ENCODE results near the gene TRIM42.

GRCh38 chr3:140686128-140686527, 8.3 kb downstream of the TRIM42 start:
- TF ChIP-seq GABPA (IDR thresholded peaks at IDR 0.05; ENCODE audit: low read depth) (no peak), CTCF (IDR thresholded peaks at IDR 0.05; ENCODE audit: insufficient read depth, low read length) (no peak), REST (IDR thresholded peaks at IDR 0.05; ENCODE audit: insufficient replicate concordance, low read depth) (no peak)
